ENCODE data around the gene ZSWIM3. TPM values are rescaled to one million over a fixed set of nuclear protein-coding genes. Genes with fewer than 3 reads are reported as not detected.

The ZSWIM3 gene
- total and polyA plus RNA-seq, 2 of the 13 experiments (the other 11 are each of a cell fraction or from before 2014, with no cell fraction given), result 5.2 to 5.8 TPM

- TF ChIP-seq HOXA3 (CRISPR knock-in tag; IDR thresholded peaks at IDR 0.05), result peak; percentile 72; the same call in 1 of the 2 replicates
- peak; percentile 81; the same call in 1 of the 2 replicates for TF ChIP-seq ZNF546 (CRISPR knock-in tag; conservative IDR thresholded peaks at IDR 0.05)
- TF ChIP-seq ZNF724P (CRISPR knock-in tag; IDR thresholded peaks at IDR 0.05; ENCODE audit: borderline replicate concordance), result no peak; the same call in 1 of the 2 replicates
- peak; percentile 99 for TF ChIP-seq IKZF5 (CRISPR knock-in tag; IDR thresholded peaks at IDR 0.05)
- TF ChIP-seq ZNF18 (CRISPR knock-in tag; IDR thresholded peaks at IDR 0.05; ENCODE audit: insufficient replicate concordance), result no peak
- peak; percentile 81 for TF ChIP-seq AGO1 (IDR thresholded peaks at IDR 0.05; ENCODE audit: low read depth, low read length, poor library complexity, severe bottlenecking)
- peak; percentile 46; the same call in 1 of the 2 replicates for TF ChIP-seq ZNF556 (CRISPR knock-in tag; IDR thresholded peaks at IDR 0.05; ENCODE audit: borderline replicate concordance)
- no peak; the same call in 1 of the 2 replicates for TF ChIP-seq ZC3H4 (CRISPR knock-in tag; IDR thresholded peaks at IDR 0.05; ENCODE audit: borderline replicate concordance)
- TF ChIP-seq FOXM1 (CRISPR knock-in tag; IDR thresholded peaks at IDR 0.05), result 0 out of 2 replicates have a peak, but pooled peaks have one; percentile 58
- TF ChIP-seq BCL6 (CRISPR knock-in tag; IDR thresholded peaks at IDR 0.05), result peak; percentile 23; the same call in 1 of the 2 replicates
- TF ChIP-seq RBM22 (optimal IDR thresholded peaks at IDR 0.05; ENCODE audit: low read length), result no peak
- TF ChIP-seq NPAS2 (CRISPR knock-in tag; IDR thresholded peaks at IDR 0.05; ENCODE audit: borderline replicate concordance), result 0 out of 2 replicates have a peak, but pooled peaks have one; percentile 7
- peak; percentile 96 for TF ChIP-seq ZFY (CRISPR knock-in tag; IDR thresholded peaks at IDR 0.05)
- no peak for TF ChIP-seq E2F5 (CRISPR knock-in tag; conservative IDR thresholded peaks at IDR 0.05)
- TF ChIP-seq HMG20B (CRISPR knock-in tag; conservative IDR thresholded peaks at IDR 0.05), result peak; percentile 49; the same call in 1 of the 2 replicates
- TF ChIP-seq ZNF589 (CRISPR knock-in tag; conservative IDR thresholded peaks at IDR 0.05), result no peak
- TF ChIP-seq ZSCAN20 (CRISPR knock-in tag; IDR thresholded peaks at IDR 0.05; ENCODE audit: borderline replicate concordance), result no peak; the same call in 1 of the 2 replicates
- TF ChIP-seq ATF2 (CRISPR knock-in tag; IDR thresholded peaks at IDR 0.05), result peak; percentile 22
- no peak for TF ChIP-seq NCOA1 (CRISPR knock-in tag; IDR thresholded peaks at IDR 0.05)
- TF ChIP-seq ZNF570 (CRISPR knock-in tag; IDR thresholded peaks at IDR 0.05; ENCODE audit: borderline replicate concordance), result no peak
- TF ChIP-seq HOXA9 (CRISPR knock-in tag; IDR thresholded peaks at IDR 0.05; ENCODE audit: borderline replicate concordance), result no peak
- peak; percentile 17 for TF ChIP-seq SRSF1 (optimal IDR thresholded peaks at IDR 0.05; ENCODE audit: low read depth, low read length)
Observed at GRCh38 chr20:45857114-45857881, at the start of gene ZSWIM3, which contains the start of gene ACOT8 (continued).

Measured in HepG2 (cell line).